NOMO-1 (cell line): Measurements from ENCODE around the gene BCO1.

Source experiments
- DNase-seq, 2 experiments: peaks; one replicate each; lab custom pipeline; 2025; ENCODE audit not compliant: unreplicated experiment in 2 of 2; lab: John Stamatoyannopoulos, UW

The BCO1 gene, protein sequence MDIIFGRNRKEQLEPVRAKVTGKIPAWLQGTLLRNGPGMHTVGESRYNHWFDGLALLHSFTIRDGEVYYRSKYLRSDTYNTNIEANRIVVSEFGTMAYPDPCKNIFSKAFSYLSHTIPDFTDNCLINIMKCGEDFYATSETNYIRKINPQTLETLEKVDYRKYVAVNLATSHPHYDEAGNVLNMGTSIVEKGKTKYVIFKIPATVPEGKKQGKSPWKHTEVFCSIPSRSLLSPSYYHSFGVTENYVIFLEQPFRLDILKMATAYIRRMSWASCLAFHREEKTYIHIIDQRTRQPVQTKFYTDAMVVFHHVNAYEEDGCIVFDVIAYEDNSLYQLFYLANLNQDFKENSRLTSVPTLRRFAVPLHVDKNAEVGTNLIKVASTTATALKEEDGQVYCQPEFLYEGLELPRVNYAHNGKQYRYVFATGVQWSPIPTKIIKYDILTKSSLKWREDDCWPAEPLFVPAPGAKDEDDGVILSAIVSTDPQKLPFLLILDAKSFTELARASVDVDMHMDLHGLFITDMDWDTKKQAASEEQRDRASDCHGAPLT

DNA sequence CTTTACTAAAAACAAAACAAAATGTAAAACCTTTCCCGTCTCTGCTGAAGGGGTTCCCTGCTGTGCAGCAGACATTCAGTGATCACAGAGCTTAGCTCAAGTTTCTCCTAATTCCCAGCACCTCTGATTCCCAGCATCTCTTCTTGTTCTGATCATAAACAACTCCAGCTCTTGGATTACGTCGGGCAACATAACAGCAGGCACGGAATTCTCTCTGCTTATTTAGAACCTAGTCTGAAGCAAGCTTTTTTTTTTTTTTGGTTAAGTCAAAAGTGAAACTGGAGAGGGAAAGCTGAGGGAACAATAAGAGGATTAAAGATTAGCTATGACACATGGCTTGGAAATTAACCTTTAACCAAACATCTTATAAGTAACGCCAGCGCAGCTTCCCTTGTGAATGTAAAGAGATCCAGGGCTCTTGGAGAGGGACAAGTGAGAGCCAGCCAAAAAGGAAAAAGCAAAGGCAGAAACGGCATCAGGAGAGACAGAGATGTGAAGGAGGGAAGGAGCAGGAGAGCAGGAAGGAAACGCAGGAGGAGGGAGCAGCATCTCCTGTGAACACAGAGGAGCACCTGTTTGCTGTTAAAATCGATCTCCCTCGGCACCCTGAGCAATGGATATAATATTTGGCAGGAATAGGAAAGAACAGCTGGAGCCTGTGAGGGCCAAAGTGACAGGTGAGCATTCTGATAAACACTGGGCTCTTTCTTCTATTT, at the start of gene BCO1:
Gene BCO1, plus strand, starts transcription at position 394 of the 716 bp plus-strand sequence. Its CDS starts 220 bp downstream, at position 614.
- no peak for DNase-seq

DNA sequence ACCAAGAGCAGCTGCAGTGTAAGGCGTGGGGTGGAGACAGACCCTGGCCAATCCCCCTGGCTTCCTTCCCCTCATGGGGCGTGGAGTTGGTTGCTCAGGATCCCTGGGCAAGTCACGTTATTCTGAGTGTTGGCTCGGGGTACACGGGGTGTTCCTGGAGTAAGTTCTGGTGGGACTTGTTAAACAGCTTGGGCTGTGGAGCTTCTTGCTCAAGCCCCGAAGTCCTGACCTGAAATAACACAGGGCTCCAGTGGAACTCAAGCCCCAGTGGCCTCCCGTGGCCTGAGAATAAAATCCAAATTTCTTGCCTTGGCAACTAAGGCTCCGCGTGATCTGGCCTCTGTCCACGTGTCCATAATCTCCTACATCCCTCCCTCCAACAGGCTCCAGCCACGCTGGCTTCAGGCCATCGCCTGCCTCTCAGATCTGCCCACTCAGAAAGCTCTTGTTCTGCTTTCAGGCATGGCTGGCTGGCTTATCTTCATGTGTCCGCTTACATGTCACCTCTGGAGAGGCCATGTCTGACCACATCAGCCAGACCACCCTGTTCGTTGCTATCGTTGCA, 49.3 kb upstream of the BCO1 start:
- DNase-seq: no peak

DNA sequence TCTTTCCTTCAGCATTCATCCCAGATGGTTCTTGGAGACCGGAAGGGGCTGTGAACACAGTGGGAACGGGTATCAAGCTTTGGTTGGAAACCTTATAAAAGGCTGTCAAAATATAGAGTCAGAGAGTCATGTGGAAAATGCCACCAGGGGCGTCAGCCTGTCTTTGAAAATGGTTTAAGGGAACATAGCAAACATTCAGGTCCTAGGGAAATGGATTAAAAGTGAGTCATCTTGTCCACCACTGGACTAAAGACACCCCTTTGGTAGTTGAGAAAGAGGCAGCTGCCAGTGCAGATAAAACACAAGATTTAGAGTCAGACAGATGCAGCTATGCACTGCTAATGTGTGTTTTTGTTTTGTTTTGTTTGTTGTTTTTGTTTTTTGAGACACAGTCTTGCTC, 47.8 kb upstream of the BCO1 start:
- no peak for DNase-seq

DNA sequence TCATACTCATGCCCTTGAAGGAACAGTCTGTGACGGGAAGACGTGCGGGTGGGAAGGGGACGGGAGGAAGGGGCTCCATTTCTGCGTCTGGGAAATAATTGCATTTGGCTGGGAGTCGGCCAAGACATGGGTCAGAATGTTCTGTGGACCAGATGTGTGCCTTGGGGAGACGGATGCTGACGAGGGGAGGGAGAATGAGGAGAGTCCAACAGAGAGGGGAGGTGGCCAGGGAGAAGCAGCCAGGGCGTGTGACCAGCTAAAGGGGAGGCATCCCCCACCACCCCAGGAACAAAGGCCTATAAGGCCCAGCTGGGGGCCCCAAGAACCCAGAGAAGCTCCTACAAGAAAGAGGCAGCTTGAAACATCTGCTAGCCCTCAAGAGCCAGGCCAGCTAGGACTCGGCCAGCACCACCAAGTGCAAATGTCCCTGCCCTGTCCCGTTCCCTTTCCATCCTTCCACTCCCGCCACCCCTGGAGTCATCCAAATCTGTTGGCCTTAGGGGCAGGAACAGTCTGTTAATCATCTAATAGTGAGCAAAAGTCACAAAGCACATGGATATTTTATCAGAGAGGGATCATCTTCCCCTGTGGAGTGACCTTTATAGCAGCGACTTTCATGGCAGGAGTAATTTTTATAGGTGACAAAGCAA, 42.5 kb upstream of the BCO1 start:
- no peak for DNase-seq

DNA sequence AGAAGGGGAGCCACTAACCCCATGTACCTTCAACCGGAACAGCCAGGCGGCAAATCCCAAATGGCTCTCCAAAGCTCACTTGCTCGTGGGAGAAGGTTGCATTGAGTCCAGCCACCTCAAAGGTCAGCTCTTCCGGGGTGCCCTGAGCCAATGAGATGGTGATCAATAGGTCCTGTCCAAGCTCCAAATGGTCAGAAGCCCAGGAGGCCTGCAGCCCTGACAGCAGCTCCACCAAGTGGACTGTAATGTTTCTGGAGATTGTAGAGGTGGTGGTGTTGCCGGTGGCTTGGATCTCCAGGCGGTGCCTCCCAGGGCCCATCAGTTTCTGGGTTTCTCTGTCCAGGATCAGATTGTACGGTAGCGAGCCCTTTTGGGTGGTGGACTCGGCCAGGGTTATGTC, 39.9 kb upstream of the BCO1 start:
- no peak for DNase-seq

DNA sequence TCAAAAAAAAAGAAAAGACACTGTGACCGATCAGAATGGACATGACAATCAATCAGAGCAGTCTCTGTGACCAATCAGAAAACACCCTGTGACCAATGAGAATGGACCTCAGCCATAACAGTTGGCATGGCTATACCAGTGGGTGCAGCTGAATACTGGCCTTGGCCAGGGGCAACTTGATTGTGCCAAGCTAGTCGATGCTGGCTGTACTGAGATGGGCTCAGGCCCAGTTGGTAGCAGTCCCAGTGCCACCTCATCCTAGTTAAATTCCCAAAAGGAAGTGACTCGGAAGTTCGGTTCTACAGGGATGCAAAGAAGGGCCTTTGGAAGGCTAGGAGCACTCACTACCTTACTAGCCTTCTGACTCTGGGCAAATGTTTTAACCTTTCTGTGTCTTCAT, 37.2 kb upstream of the BCO1 start:
- no peak for DNase-seq

DNA sequence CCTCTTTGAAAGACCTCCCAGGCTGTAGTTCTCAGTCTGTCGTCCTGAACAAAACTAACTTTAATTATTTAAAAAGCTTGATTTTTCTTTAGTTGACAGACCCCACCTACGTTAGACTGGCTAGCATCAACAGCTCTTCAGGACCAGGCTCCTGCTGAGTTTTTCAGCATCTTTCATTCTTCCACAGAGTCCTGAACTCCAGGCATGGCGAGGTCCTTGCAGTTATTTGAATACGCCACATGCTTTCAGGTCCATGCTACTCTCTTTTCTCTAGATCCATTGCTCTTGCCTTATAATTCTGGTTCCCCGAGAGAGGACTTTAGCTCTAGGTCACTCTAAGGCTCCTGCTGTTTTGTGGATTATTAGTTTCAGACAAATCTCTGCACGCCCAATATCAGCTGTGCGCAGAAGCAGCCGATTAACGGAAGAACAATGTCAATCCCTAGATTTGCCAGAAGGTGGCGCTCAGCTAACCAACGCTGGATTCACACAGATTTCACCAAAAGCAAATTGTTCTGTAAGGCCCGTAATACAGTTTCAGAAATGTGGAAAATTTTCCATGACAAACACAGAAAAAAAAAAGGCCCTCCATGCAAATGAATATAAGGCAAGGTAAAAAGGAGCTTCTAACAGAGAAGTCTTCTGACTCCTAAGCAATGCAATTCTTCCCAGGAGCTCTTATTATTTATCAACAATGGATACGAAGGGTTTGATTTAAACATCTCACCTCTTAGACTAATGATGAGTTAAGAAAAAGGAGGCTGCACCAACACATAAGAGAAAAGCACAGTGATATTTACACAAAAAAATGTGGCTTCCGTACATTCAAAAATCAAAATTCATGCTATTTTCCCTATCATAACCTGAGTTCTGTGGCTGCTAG, 33.5 kb upstream of the BCO1 start:
- peak; percentile 11 to 45 for DNase-seq

DNA sequence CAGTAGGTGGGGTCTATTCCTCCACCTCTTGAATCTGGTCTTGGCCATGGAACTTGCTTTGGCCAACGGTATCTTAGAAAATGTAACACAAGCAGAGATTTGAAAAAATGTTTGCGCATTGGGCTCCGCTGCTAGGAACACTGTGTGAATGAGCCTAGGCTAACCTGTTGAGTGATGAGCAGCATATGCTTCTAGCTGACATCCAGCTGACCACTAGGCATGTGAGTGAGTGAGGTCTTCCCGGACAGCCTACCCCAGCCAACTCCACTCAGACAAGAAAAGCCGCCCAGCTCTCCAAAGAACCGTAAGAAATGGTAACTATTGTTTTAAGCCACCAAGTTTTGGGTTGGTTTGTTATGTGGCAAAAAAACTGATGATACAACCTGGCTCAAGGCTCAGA, 31.4 kb upstream of the BCO1 start:
- no peak for DNase-seq

DNA sequence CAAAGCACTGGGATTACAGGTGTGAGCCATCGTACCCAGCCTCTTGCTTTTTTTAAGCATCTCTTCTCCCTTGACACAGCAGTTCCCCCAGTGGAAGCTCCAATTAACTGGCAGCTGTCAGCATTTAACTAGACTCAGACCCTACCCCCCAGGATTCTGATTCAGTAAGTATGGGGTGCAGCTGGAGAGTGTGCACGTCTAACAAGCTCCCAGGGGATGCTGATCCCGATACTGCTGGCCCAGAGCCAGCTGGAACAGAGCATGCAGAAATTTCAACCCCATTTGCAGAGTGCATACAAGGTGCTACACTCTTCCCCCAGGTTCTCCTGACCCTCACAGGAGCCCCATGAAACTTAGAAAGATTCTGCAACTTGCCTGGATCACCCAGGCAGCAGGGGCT, 27.7 kb upstream of the BCO1 start:
- no peak for DNase-seq

DNA sequence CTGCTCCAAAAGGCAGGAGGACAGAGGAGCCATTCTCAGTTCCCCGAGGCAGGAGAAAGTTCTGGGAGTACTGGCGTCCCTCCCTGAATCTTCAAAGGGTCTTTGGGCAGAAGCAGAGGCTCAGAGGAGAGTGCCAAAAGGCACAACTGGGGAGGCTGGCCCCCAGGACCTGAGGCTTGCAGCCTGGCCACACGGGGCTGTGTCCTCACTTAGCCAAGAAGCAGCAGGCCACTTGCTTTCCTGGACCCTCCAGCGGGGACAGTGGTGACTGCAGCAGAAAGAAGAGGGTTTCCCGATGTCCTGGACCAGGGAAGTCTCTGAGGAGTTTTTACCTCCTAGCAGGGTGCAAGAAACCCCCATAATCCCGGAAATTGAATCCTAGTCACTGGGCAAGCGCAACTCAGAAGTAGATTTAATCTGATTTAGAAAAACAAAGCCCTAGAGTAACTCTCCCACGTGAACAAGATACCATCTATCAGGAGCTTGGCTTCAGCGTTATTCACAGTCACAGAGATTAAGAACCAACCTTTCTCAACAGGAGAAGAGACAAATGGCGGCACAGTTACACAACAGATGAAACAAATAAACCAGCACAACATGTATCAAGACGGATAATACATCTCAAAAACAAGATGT, 25.5 kb upstream of the BCO1 start:
- DNase-seq: no peak

DNA sequence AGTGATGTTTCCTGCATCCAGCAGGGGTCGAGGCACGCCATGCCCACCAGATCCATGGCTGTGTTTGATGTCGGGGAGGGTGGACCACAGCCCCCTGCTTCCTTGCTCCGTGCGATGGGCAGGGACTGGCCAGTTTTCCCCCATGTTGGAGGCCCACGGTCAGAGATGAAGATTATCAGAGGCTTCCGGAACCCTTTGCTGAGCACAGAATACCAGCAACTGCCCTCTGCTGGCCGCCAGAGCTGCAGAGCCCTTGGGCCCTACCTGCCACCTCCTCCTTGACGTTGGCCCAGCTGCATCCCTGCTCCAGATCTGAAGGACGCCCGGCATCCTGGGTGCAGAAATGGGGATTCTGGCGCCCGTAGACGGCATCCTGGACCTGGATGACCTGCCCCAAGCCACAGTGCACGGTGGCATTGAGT, 23.7 kb upstream of the BCO1 start:
- DNase-seq: no peak

DNA sequence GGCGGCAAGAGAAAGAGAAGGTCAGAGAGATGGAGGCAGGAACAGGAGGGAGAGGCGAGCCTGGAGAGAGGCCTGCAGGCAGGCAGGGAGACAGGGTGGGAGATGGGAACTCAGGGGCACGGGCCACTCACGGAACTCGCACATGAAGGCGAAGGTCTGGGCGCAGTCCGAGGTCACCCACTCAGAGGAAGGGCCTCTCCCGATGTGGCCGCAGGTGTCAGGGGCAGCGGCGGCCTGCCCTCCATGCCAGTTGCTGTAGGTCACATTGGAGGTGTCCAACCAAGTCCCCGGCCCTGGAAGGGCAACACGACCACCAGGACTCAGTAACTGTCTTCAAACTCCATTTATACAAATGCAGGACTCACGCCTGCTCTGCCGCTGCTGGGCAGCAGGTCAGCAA, 22.4 kb upstream of the BCO1 start:
- no peak for DNase-seq

DNA sequence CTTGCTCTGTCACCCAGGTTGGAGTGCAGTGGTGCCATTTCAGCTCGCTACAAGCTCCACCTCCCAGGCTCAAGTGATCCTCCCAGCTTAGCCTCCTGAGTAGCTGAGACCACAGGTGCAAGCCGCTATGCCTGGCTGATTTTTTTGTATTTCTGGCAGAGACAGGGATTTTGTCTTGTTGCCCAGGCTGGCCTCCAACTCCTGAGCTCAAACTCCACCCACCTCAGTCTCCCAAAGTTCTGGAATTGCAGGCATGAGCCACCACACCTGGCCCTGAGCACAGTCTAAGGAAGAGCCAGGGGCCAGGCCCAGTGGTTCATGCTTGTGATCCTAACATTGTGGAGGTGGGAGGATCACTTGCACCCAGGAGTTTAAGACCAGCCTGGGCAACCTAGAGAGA, 21.8 kb upstream of the BCO1 start:
- no peak for DNase-seq

DNA sequence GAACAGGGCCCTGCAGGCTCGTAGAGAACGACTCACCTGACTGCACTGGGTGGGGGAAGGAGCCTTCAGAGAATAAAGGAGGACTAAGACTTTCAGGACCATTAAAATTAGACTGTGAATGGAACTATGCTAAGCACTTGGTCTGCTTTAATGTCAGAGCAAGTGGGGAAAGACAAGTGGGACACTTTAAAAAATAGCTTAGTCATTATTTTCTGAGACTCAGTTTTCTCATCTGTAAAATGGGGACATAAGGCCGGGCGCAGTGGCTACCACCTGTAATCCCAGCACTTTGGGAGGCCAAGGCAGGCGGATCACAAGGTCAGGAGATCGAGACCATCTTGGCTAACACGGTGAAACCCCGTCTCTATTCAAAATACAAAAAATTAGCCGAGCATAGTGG, 19.3 kb upstream of the BCO1 start:
- DNase-seq: no peak

DNA sequence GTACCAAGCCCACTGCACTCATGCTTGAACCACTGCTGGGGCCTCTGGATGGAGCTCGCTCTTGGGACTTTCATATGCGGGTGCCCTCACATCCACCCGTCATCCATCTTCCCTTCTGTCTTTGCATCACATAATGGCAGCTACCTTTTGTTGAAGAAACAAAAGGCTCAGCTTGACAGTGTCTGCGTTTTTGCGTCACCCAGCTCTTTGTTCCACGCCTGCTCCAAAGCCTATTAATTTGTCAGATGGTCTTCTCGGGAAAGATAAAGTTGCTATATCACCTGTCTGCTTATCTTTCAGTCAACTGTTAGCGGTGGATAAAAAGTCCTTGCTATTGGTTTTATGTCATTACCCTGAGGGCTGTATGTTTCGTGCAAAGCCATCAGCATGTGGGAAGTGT, 18.1 kb upstream of the BCO1 start:
- no peak for DNase-seq

DNA sequence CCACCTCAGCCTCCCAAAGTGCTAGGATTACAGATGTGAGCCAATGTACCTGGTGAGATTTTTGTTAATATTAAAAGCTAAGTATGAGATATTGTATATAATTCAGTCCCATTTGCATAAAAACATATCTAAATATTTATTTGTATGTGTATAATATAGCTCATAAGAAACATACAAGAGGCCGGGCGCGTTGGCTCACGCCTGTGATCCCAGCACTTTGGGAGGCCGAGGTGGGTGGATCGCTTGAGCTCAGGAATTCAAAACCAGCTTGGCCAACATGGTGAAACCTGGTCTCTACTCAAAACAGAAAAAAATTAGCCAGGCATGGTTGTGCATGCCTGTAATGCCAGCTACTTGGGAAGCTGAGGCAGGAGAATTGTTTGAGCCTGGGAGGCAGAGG, 16.8 kb upstream of the BCO1 start:
- no peak for DNase-seq

DNA sequence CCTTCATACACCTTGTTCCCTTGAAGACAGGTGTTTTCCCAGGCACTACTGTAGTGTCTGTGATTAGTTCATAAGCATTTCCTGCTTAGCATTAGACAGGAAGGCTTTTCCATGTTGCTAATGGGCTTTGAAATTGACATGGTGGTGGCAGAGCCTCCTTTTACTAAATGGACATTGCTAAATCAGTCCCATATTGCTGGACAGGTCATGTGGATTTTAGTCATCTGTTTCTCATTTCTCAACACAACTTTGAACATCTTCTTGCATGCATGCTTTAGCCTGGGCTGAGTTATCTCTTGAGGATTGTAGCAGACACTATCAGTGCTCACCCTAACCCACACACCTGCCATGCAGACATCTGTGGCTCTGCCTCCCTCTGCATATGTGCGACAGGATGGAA, 13.7 kb upstream of the BCO1 start:
- no peak for DNase-seq

DNA sequence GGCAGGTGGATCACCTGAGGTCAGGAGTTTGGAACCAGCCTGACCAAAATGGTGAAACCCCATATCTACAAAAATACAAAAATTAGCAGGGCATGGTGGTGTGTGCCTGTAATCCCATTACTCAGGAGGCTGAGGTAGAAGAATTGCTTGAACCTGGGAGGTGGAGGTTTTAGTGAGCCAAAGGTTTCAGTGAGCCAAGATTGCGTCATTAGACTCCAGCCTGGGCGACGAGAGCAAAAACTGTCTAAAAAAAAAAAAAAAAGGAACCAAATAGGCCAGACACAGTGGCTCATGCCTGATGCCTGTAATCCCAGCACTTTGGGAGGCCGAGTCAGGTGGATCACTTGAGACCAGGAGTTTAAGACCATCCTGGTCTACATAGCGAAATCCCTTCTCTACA, 12.8 kb upstream of the BCO1 start:
- DNase-seq: peak; percentile 15 to 23

DNA sequence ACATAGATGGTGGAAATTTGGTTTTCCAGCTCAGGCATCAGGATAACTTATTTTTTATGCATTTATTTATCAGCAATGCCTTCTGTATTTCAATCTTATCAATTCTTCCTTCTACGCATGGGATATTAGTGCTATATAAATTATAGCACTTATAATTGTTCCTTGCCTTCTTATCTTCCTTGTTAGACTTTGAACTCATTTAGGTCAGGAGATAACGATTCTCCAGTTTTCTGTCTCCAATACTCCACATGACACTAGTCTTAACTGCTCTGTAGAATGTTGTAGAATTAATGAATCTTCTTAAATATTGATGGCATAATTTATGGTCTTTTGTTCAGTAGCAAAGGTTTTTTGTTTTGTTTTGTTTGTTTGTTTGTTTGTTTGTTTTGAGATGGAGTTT, 10.7 kb upstream of the BCO1 start:
- no peak for DNase-seq

DNA sequence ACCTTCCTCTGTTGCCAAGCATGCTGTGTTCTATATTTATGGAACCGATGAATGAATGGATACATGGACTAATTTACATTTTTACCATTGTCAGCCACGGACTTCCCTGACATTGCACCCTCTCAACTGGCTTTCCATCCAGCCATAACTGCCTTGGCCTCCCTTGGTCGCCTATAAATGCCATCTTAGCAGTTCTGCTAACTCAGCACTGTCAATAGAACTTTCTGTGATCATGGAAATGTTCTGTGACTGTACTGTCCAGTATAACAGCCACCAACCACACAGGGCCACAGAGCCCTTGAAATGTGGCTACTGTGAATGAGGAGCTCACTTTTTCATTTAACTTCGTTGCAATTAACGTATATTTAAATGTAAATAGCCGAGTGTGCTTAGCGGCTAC, 8.7 kb upstream of the BCO1 start:
- DNase-seq: no peak
